GM12801 (cell line): ENCODE data around the gene PTMS.

ENCODE experiments used
- CTCF ChIP-seq: IDR thresholded peaks from one replicate; pipeline ENCODE4 v1.5.1; 2011; ENCODE audit warnings: control low read depth; ENCODE audit not compliant: insufficient read length; ENCODE audit errors: extremely low read depth

Gene PTMS

GRCh38 chr12:6819106-6820030, 53.2 kb downstream of the PTMS start:
- TF ChIP-seq CTCF, result no peak

GRCh38 chr12:6820166-6820565, 54.0 kb downstream of the PTMS start:
- no peak for TF ChIP-seq CTCF
